Measurements from ENCODE around the gene TPSD1. TPM values are rescaled to one million over a fixed set of nuclear protein-coding genes. Genes with fewer than 3 reads are reported as not detected.

The TPSD1 gene
- total RNA-seq, 3 donors from 2014 or later = 0.35 to 4.3 (median 0.58) TPM

DNA sequence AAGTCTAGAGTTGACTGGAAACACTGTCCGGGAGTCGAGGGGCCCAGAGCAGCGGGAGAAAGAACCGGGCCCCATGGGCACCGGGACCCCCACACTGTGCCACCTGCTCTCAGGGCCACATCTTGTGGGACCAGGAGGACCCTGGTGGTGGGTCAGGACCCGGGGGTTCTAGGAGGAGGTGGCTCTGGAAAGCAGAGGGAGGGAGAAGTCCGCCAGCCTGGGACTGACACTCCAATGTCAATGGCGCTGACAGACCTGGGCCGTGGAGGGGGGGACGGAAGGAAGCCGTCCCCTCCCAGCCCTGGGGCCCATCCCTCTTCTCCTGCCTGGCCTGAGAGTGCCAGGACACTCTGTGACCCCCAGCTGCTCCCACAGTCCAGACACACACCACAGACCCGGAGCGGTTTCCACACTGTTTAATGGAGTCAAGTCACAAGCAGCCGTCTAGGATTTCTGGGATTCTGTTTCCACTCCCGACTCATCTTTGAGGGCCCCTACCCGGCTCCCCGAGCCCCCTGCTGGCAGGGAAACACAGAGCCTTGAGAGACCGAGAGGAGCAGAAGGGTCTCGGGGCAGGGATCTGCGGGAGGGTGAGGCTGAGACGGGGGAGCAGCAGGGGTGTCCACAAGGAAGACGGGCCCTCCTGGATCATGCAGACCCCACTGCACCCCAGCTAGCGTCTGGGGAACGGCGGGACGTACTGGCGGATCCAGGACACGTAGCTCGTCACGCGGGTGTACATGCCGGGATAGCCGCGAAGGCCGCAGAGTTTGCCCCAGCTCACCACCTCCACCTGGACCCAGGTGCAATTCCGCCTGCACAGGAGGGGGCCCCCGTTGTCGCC lies 30.0 kb downstream of the TPSD1 start:
- intact Hi-C loops (cut with DNase I, micrococcal nuclease) = no loop called here
- H3K4me3 ChIP-seq = no peak overlapping the region
- ATAC-seq (no peak), DNase-seq (no peak)
- H3K9me3 ChIP-seq = no peaks in the 10 kb centered on the region
- TF ChIP-seq, protein P1, sequence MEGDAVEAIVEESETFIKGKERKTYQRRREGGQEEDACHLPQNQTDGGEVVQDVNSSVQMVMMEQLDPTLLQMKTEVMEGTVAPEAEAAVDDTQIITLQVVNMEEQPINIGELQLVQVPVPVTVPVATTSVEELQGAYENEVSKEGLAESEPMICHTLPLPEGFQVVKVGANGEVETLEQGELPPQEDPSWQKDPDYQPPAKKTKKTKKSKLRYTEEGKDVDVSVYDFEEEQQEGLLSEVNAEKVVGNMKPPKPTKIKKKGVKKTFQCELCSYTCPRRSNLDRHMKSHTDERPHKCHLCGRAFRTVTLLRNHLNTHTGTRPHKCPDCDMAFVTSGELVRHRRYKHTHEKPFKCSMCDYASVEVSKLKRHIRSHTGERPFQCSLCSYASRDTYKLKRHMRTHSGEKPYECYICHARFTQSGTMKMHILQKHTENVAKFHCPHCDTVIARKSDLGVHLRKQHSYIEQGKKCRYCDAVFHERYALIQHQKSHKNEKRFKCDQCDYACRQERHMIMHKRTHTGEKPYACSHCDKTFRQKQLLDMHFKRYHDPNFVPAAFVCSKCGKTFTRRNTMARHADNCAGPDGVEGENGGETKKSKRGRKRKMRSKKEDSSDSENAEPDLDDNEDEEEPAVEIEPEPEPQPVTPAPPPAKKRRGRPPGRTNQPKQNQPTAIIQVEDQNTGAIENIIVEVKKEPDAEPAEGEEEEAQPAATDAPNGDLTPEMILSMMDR (IDR thresholded peaks at IDR 0.05) = no peak
- H3K4me1 ChIP-seq (ENCODE audit: low read depth) = no peaks in the 10 kb centered on the region
- no peaks in the 10 kb centered on the region for H3K36me3 ChIP-seq (ENCODE audit: low read depth)

DNA sequence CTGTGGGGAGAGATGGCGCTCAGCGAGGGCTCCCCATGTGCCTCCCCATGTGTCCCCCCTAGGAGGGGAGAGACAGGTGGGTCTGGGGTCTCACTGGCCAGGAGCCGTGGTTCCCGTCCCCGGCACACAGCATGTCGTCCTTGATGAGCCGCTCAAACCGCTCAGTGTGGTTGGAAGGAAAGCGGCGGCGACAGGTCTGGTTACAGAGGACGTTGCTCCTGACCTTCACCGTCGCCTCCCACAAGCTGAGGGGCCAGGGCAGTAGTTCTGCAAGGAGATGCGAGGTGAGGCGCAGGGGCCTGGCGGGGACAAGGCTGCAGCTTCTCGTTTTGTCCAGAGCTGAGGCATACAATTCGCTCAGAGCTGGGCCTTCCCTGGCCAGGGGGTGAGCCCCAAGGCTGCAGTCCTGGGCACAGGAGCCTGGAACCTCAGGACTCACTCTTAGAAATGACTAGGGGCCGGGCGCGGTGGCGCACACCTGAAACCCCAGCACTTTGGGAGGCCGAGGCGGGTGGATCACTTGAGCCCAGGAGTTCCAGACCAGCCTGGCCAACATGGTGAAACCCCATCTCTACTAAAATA lies 30.7 kb downstream of the TPSD1 start:
- intact Hi-C loops (cut with DNase I, micrococcal nuclease) = no loop called here
- H3K9me3 ChIP-seq = no peaks in the 10 kb centered on the region
- TF ChIP-seq, protein P1 (IDR thresholded peaks at IDR 0.05) = no peak
- no peak for ATAC-seq
- no peaks in the 10 kb centered on the region for H3K4me1 ChIP-seq (ENCODE audit: low read depth)
- H3K36me3 ChIP-seq (ENCODE audit: low read depth) = no peaks in the 10 kb centered on the region
- DNase-seq = no peak
- H3K4me3 ChIP-seq = no peak overlapping the region

DNA sequence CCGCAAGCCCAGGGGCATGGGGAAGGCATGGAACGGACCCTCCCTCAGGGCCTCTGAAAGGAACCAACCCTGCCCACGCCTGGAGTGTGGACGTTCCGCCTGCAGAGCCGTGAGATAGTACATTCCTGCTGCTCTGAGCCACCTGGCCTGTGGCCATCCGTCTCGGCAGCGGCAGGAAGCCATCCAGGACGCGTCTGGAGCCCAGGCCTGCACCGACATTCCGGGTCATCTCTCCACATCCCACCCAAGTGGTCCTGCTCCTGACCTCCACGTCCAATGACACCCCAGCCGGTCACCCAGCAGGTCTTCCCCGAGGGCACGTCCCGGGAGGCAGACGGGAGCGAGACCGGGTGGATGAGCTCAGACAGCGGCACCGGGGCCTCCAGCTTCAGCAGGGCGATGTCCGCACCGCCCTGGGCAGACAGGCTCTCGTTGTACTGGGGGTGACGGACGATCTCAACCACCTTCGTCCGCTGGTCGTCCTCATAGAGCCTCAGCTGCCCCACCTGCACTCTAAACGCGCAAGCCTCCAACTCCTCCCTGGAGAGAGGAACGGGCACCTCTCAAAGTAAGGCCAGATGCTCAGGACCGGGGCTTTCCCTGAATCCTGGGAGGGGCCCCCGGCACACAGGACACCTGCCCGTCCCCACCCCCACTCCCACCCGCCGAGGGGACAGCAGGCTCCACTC lies 32.3 kb downstream of the TPSD1 start:
- intact Hi-C loops (cut with DNase I, micrococcal nuclease) = no loop called here
- TF ChIP-seq, protein P1 (IDR thresholded peaks at IDR 0.05) = no peak

DNA sequence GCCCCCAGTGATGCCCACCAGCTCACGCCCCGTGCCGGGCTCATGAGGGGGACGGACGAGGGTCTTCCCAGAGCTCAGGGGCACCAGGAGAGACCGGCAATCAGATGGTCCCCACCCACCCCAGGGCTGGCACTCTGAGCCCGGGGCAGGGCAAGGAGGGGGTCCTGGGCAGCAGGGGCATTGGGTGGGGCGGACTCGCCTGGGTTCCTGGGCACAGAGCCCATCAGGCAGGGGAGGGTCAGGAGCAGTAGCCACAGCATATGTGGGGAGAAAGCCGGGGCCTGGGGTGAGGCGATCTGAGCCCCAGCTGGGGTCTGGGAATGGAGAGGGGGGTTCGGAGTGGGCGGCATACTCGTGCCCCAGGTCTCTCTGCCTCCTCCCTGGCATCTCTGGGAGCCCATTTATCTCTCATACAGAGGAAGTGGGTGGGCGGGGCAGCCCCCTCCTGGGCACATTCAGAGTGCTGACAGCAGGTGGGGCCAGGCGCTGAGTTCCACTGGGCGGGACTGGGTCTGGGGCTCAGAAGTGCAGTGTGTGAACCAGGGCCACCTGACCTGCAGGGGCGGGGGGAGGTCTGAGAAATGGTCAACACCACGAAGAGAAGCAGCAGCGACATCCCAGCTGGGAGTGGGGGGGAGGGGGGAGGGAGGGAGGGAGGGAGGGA lies 33.1 kb downstream of the TPSD1 start:
- ATAC-seq (no peak), DNase-seq (peak in 1 of 3 donors; percentile 45)
- intact Hi-C loops (cut with DNase I, micrococcal nuclease) = no loop called here
- TF ChIP-seq, protein P1 (IDR thresholded peaks at IDR 0.05) = no peak
- H3K36me3 ChIP-seq (ENCODE audit: low read depth) = no peaks in the 10 kb centered on the region
- no peaks in the 10 kb centered on the region for H3K4me1 ChIP-seq (ENCODE audit: low read depth)
- H3K9me3 ChIP-seq = no peaks in the 10 kb centered on the region
- H3K4me3 ChIP-seq = no peak overlapping the region

More for the DNA sequence above, 32.3 kb downstream of the TPSD1 start:
- no peaks in the 10 kb centered on the region for H3K9me3 ChIP-seq
- ATAC-seq (no peak), DNase-seq (no peak)
- no peaks in the 10 kb centered on the region for H3K4me1 ChIP-seq (ENCODE audit: low read depth)
- H3K4me3 ChIP-seq = no peak overlapping the region
- no peaks in the 10 kb centered on the region for H3K36me3 ChIP-seq (ENCODE audit: low read depth)

DNA sequence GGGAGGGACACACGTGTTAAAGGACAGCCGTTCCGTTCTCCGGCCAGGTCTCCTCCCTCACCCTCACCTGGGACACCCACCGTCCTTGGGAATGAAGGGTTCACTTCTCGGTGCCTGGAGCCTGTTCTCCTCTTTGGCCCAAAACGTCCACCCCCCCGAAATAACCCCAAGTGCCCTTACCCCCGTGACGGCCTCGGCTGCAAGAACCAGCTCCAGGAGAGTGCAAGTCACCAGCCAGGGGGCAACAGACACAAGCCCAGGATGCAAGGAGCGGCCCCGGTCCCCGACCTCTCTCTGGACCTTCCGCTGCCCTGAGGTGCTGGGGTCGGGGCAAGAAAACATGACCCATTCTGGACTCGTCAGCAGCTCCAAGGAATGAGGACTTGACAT lies 33.6 kb downstream of the TPSD1 start:
- no peaks in the 10 kb centered on the region for H3K9me3 ChIP-seq
- no peak for ATAC-seq
- H3K4me1 ChIP-seq (ENCODE audit: low read depth) = no peaks in the 10 kb centered on the region
- intact Hi-C loops (cut with DNase I, micrococcal nuclease) = no loop called here
- H3K4me3 ChIP-seq = no peak overlapping the region
- DNase-seq = no peak
- no peaks in the 10 kb centered on the region for H3K36me3 ChIP-seq (ENCODE audit: low read depth)
- TF ChIP-seq, protein P1 (IDR thresholded peaks at IDR 0.05) = no peak

Measured in mucosa of descending colon (tissue), 3 donors.